ENCODE results near the gene SEMA4B.
"Not testable (repeated sequence)": the region's sequence is repeated elsewhere in the genome, so short reads cannot be mapped to it uniquely, and the experiment has no call there.

Gene SEMA4B

DNA sequence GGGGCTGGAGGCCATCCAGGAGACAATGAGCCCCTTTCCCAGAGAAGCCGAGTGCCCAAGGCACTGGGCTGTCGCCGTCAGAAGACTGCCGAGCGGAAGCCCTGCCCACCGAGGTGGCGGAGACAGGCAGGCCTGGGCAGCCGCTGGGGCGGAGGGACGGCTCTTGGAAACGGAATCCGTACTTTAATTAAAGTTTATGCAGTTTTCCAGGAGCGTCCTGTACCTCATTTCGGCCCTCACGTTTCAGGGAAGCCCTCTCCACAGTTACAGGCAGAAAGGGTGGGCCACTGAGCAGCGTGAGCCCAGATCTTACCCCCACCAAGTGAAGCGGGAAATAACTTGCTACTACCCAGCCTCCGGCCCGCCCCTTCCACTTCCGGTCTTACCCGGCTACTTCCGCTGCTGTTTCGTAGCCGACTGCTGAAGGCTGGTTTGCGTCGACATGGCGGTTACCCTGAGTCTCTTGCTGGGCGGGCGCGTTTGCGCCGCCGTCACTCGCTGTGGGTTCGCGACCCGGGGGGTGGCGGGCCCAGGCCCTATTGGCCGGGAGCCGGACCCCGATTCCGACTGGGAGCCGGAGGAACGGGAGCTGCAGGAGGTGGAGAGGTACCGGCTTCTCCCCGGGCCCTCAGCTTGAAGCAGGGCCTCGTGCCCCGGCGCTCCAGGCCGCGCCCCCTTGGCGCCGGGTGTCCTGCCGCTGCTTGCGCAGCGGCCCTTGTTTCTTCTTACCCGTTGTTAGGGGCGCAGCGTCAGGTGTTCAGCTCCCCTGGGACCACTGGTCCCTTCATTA lies 64.3 kb downstream of the SEMA4B start, which contains the start of gene NGRN:
Gene NGRN (plus strand): TSS at position 402 of the 790 bp plus-strand sequence. CDS start 41 bp downstream, at position 443.
- DNase-seq: peak; percentile 90 to 91

GRCh38 chr15:90266061-90266431 lies 64.9 kb downstream of the SEMA4B start:
- peak; percentile 53 to 65 for DNase-seq

DNA sequence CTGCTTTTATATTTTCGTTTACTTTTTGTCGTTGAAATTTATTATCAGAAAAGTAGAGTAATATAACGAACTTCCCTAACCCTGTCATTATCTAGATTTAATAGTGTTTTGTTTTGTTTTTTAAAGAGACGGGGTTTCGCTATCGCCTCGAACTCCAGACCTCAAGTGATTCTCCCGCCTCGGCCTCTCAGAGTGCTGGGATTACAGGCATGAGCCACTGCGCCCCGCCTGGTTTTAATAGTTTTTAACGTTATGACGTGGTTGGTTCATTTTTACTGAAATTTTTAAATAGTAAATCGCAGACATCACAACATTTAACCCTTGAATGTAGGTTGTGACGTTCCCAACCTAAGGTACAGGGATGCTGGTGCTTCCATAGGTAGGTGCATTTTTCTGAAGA lies 65.4 kb downstream of the SEMA4B start:
- peak; percentile 3 to 41 for DNase-seq

DNA sequence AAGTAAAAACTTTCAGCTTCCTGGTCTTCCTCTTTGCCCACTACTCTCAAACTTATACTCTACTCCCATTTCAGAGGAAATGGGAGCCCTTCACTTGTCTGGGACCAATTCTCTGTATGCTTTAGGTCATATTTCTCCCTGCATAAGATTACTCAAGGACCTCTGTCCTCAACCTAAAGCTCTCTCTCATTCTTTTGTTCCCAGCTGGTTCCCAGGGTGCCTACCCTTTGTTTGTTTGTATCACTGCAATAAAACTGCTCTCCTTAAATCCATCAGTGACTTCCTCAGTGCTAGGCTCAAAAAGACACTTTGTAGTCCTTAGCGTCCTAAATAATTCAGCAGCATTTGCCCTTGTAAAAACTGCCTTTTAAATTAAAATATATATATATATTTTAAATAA lies 67.3 kb downstream of the SEMA4B start:
- no peak for DNase-seq

DNA sequence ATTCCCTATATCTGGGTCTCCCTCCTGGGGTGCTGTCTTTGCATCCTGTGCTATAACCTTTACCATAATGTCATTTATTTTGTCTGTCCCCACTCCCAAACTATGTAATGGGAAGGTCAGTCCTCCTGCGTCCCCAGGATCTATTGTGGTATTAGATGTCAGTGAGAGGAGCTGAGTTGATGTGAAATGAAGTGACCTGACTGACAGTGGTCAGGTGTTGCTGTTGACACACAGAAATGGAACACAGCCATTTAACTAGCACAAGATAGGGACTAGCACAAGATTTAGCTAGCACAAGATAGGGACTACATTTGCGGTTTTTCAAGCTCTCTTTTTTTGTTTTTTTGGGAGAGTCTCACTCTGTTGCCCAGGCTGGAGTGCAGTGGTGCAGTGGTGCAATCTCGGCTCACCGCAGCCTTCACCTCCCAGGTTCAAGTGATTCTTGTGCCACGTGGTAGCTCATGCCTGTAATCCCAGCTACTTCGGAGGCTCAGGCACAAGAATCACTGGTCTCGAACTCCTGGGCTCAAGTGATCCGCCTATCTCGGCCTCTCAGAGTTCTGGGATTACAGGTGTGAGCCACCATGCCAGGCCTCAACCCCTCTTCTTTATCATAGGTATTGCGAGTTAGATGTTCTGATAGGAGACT lies 69.5 kb downstream of the SEMA4B start:
- DNase-seq: no peak

- no peak for DNase-seq
Measured at GRCh38 chr15:90271459-90272166, 70.5 kb downstream of the SEMA4B start.

- DNase-seq: not testable (repeated sequence)
Measured at GRCh38 chr15:90278467-90278866, 77.3 kb downstream of the SEMA4B start.
